SH-SY5Y (cell line): ENCODE measurements around the gene KIRREL1.

Source experiments
- GATA2 ChIP-seq: IDR thresholded peaks from 2 replicates; pipeline ENCODE4 v1.6.1; 2011; ENCODE audit warnings: mild to moderate bottlenecking, low read depth, low read length
- GATA3 ChIP-seq: IDR thresholded peaks from 2 replicates; pipeline ENCODE4 v1.6.1; 2011; ENCODE audit warnings: low read depth, mild to moderate bottlenecking, low read length, moderate library complexity

GRCh38 chr1:158017800-158018595 lies 24.6 kb downstream of the KIRREL1 start:
- TF ChIP-seq GATA2 (no peak), GATA3 (no peak)
